Activated CD4-positive, alpha-beta T cell treated with anti-CD3 and anti-CD28 coated beads, Interleukin-2, amount 10 ng/mL, durations not matched to agents 7 days and 5 days (primary cell): ENCODE results near the gene PRPF40B. TPM values are rescaled to one million over a fixed set of nuclear protein-coding genes. Genes with fewer than 3 reads are reported as not detected.
A peak's percentile ranks its signal among the peaks of the same experiment; 100 is the strongest.

ENCODE experiments used
- CTCF ChIA-PET: fragments of 350-600 bp; sonication (Branson Sonifier 250); formaldehyde crosslinking; loops from one replicate; lab custom pipeline; 2021; ENCODE audit warnings: antibody characterized with exemption; lab: Charles Lee
- POLR2A ChIA-PET: fragments of 350-600 bp; sonication (Branson Sonifier 250); formaldehyde crosslinking; loops from one replicate; lab custom pipeline; 2021; ENCODE audit warnings: antibody characterized with exemption; lab: Charles Lee
- DNase-seq: peaks from one replicate; pipeline ENCODE4 v3.0.0-alpha.2; 2020
- H3K27ac Mint-ChIP-seq: one replicate; pipeline ENCODE4 v1.8.0; 2021; ENCODE audit warnings: mild to moderate bottlenecking, moderate library complexity, mixed read lengths
- H3K27me3 Mint-ChIP-seq: one replicate; pipeline ENCODE4 v1.8.0; 2021; ENCODE audit warnings: mixed read lengths
- H3K36me3 Mint-ChIP-seq: one replicate; pipeline ENCODE4 v1.8.0; 2021; ENCODE audit warnings: low read depth, mixed read lengths
- H3K4me1 Mint-ChIP-seq: one replicate; pipeline ENCODE4 v1.8.0; 2021; ENCODE audit warnings: mixed read lengths
- H3K4me3 Mint-ChIP-seq: one replicate; pipeline ENCODE4 v1.8.0; 2021; ENCODE audit warnings: mild to moderate bottlenecking, moderate library complexity, mixed read lengths
- H3K9me3 Mint-ChIP-seq: one replicate; pipeline ENCODE4 v1.8.0; 2021; ENCODE audit warnings: mixed read lengths
- total RNA-seq, 2 experiments: library from RNA; stranded (reverse); gene quantifications; one replicate each; pipeline ENCODE4 v1.2.3, GENCODE V29; 2021

Gene PRPF40B
- total RNA-seq, 2 experiments from 2014 or later, result 11.6 to 11.7 TPM

DNA sequence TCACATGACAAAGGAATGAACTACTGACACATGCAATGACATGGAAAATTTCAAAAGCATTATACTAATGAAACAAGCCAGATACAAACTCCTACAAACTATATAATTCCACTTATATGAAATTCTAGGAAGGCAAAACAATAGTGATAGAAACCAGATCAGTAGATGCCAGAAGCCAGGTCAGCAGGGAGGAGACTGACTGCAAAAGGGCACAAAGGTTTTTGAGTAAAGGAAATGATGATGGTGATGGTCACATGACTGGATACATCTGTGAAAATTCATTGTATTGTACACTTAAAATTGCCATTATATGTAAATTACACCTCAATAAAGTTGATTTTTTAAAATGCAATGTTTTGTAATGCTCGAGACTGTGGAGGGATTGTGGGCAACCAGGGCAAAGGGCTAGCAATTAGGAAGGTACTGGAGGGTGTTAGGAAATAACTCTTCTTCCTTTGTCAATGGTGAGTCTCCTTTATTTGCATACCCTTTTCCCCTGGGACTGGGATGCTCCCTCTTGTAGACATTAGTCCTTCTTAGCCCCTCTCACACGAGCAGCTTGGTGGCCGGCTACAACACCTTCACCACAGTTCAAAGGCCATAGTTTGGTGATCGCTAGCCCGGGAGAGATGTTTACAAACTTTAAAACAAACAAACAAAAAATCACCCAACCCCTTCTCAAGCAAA, 6.7 kb upstream of the PRPF40B start:
- ChIA-PET CTCF (interaction anchor here (1.4 kb wide), 1 partner anchor 16 kb away, joined by 3 read pairs; no protein-coding TSS in a partner anchor), POLR2A (no interaction called here)
- Mint-ChIP-seq H3K27me3 (peaks cover 33% of the 10 kb centered on the region), H3K27ac (no peak overlapping the region), H3K9me3 (peaks cover 2% of the 10 kb centered on the region), H3K36me3 (peaks cover 1% of the 10 kb centered on the region), H3K4me1 (peaks cover 21% of the 10 kb centered on the region), H3K4me3 (no peak overlapping the region)
- no peak for DNase-seq

DNA sequence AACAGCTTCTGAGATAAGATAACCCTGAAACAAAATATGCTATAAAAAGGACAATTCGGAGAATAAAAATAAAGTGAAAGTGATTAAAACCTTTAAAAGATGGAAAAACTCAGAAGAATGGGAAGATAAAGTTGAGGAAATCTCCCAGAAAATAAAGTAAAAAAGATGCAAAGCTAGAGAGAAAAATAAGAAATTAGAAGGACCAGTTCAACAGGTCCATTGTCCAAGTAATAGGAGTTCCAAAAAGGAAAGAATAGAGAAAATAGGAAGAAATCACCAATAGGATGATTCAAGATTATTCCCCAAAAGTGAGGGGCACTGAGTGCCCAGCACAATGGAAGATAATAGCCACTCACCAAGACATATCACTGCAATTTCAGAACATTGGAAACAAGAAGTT, 4.8 kb upstream of the PRPF40B start:
- H3K4me3 Mint-ChIP-seq, result no peak overlapping the region
- H3K4me1 Mint-ChIP-seq, result peaks cover 33% of the 10 kb centered on the region
- peaks cover 2% of the 10 kb centered on the region for H3K9me3 Mint-ChIP-seq
- CTCF ChIA-PET, result interaction anchor here (1.1 to 2.6 kb wide), 3 partner anchors 11 to 30 kb away, joined by 3 to 6 read pairs (median 4); no protein-coding TSS in a partner anchor
- peaks cover 31% of the 10 kb centered on the region for H3K27me3 Mint-ChIP-seq
- H3K36me3 Mint-ChIP-seq, result peaks cover 1% of the 10 kb centered on the region
- POLR2A ChIA-PET, result no interaction called here
- DNase-seq, result no peak
- H3K27ac Mint-ChIP-seq, result no peak overlapping the region

DNA sequence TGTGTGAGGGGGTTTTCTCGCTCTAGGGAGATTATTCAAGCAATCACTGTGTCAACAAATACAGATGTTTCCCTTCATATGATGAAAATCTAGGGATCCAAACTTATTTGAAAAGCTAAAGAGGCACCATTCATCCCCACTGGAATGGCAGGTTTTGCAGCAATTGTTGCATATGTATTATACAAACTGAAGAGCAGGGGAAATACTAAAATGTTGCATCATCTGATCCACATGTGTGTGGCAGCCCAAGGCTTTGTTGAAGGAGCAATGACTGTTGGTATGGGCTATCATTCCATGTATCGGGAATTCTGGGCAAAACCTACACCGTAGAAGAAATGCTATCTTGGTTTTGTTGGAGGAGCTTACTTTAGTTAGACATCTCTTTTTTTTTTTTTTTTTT, 4.1 kb upstream of the PRPF40B start:
- CTCF ChIA-PET, result interaction anchor here (0.6 to 2.6 kb wide), 2 partner anchors 10 to 29 kb away, joined by 3 to 6 read pairs; no protein-coding TSS in a partner anchor
- Mint-ChIP-seq H3K4me1 (peaks cover 37% of the 10 kb centered on the region), H3K4me3 (no peak overlapping the region), H3K9me3 (peaks cover 2% of the 10 kb centered on the region), H3K36me3 (peaks cover 1% of the 10 kb centered on the region), H3K27me3 (peaks cover 31% of the 10 kb centered on the region), H3K27ac (no peak overlapping the region)
- POLR2A ChIA-PET, result no interaction called here
- DNase-seq, result no peak

DNA sequence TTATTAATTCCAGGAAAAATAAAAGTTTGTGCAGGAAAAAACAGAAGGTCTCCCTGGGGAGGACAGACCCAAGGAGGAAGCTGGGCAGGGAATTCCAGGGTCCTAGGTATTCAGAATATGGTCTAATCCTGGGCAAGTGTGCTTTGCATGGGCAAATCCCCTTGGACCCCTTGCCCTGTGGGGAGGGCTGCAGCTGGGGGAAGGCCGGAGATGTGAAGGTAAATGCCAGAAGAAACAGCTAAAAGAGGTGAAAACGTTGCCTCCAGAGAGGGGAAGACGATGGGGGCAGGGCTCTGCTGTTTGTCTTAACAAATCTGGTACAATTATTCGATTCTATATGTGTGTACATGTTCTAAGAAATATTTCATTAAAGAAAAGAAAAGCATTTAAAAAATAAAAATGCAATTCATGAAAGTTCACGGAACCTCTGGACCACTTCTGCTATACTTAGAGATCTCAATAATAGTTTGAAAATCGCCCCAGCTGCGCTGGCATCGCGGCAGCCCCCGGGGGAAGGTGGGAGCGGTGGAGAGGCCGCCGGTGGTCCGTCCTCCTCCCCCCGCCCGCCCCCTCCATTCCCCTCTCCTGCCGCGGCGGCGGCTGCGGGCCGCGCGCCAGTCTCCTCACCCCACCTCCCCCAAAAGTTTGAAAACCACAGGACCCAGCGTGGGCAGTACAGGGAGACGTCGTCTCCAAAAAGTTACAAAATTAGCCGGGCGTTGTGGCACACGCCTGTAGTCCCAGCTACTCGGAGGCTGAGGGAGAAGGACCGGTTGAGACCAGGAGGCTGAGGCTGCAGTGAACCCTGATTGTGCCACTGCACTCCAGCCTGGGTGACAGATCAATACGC, 1.5 kb upstream of the PRPF40B start:
- CTCF ChIA-PET, result interaction anchor here (0.9 to 2.3 kb wide), 6 partner anchors 15 to 123 kb away, joined by 3 to 12 read pairs (median 4); no protein-coding TSS in a partner anchor

DNA sequence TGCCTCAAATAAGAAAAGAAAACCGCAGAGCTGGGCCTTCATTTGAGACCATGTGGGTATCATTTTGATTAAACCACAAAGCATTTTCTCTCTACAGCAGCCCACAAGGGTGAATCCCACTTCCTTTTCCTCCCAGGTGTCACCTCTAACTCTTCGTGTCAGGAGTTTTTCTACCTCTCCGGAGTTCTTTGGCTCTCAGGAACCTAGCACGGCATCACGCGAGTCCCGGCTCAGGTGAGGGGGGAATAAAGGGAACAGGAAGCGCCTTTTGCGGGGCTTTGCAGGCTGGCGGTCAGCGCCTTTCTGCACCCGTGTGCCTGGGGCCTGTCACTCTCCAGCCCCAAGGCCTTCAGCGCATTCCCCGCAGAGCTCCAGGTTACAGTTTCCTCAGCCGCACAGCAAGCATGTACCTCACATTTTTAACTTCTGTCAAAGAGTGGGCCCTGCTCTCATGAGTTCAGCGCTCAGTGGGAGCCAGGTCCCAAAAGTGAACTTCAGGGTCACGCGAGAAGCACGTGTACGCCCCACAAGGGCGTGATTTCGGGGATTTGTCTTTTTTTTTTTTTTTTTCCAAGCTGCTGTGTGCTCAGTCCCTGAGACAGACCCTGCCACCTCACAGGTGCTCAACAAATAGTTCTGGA, 740 bp upstream of the PRPF40B start:
- peak overlapping the region; percentile 81 for H3K4me3 Mint-ChIP-seq
- peak overlapping the region; percentile 91 for H3K27ac Mint-ChIP-seq
- DNase-seq, result peak; percentile 71
- H3K36me3 Mint-ChIP-seq, result no peaks in the 10 kb centered on the region
- CTCF ChIA-PET, result interaction anchor here (0.9 to 2.3 kb wide), 11 partner anchors 9 to 123 kb away, joined by 3 to 12 read pairs (median 6); partner anchors contain the start of gene TMBIM6
- H3K9me3 Mint-ChIP-seq, result no peaks in the 10 kb centered on the region
- H3K4me1 Mint-ChIP-seq, result peaks cover 35% of the 10 kb centered on the region
- POLR2A ChIA-PET, result interaction anchor here (0.6 kb wide), 1 partner anchor 85 kb away, joined by 5 read pairs; no protein-coding TSS in a partner anchor
- H3K27me3 Mint-ChIP-seq, result peaks cover 26% of the 10 kb centered on the region

More for the DNA sequence above, 1.5 kb upstream of the PRPF40B start:
- POLR2A ChIA-PET, result interaction anchor here (0.6 kb wide), 1 partner anchor 84 kb away, joined by 5 read pairs; no protein-coding TSS in a partner anchor
- H3K36me3 Mint-ChIP-seq, result no peaks in the 10 kb centered on the region
- H3K27ac Mint-ChIP-seq, result peak overlapping the region; percentile 91
- H3K27me3 Mint-ChIP-seq, result peaks cover 28% of the 10 kb centered on the region
- H3K4me3 Mint-ChIP-seq, result peak overlapping the region; percentile 81
- H3K4me1 Mint-ChIP-seq, result peaks cover 35% of the 10 kb centered on the region
- no peaks in the 10 kb centered on the region for H3K9me3 Mint-ChIP-seq
- DNase-seq, result no peak

DNA sequence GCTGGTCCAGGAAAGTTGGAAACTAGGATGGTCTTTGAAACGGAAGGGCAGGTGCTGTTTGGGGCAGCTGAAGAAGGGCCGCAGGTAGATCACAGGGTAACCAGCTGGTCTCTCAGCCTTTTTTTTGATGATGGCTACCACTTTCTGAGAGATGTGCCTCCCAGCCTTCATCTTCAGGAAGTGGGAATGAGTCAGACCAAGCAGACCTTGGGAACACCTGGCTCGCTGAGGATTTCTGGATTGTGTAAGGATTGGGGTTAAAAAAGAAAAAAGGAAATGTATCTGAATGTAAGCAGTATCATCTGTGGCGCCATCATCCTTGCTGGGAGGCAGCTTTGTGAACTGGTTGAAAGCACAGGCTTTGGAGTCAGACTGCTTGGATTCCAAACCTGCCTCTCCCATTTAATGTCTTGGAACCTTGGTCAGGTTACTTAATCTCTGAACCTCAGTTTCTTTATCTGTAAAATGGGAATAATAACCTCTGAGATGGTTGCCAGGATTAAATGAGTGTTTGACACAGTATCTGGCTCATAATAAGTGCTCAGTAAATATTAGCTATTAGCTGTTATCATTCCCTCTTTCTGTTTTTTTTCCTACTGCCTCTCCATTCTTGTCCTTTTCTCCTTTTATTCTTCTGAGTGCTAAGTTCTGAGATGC, 1.7 kb downstream of the PRPF40B start:
- Mint-ChIP-seq H3K4me3 (peak overlapping the region; percentile 21), H3K27me3 (peaks cover 8% of the 10 kb centered on the region), H3K9me3 (no peaks in the 10 kb centered on the region), H3K27ac (no peak overlapping the region), H3K4me1 (peaks cover 30% of the 10 kb centered on the region), H3K36me3 (no peaks in the 10 kb centered on the region)
- ChIA-PET POLR2A (no interaction called here), CTCF (interaction anchor here (0.6 to 1.6 kb wide), 3 partner anchors 29 to 390 kb away, joined by 3 to 5 read pairs (median 3); partner anchors contain the start of gene TMBIM6)
- DNase-seq, result no peak

DNA sequence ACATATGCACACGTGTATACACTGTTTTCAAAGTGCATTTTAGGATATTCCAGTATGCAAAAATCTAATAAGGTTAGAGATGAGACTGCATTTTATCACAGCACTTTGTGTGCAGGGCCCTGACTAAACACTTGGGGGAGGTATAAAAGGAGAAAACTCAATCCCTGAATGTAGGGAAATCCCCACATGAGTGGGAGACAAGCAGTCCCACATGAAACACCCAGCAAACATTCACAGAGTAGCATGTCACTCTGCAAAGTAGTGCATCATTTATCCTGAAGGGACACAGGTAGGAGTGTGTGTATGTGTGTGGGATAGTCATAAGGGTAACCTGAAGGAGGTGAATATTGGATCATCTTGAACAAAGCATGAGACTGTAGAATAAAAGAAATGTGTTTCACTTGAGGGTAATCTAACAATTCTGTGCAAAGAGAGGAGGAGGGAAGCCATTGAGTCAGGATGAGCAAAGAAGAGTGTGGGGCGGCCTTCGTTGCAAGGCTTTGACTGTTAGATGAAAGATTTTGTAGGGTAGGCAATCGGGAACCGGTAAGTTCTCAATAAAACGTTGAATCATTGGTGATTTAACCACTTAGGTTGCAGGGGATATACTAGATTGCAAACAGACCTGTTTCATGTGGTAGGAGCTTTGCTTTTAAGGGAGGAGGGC, 2.9 kb downstream of the PRPF40B start:
- Mint-ChIP-seq H3K4me1 (peaks cover 23% of the 10 kb centered on the region), H3K27ac (no peak overlapping the region), H3K4me3 (no peak overlapping the region), H3K9me3 (no peaks in the 10 kb centered on the region), H3K27me3 (peaks cover under 1% of the 10 kb centered on the region), H3K36me3 (no peaks in the 10 kb centered on the region)
- ChIA-PET CTCF (interaction anchor here (0.8 to 3.4 kb wide), 2 partner anchors 11 to 115 kb away, joined by 3 to 21 read pairs; partner anchors contain the start of gene TMBIM6), POLR2A (no interaction called here)
- no peak for DNase-seq

DNA sequence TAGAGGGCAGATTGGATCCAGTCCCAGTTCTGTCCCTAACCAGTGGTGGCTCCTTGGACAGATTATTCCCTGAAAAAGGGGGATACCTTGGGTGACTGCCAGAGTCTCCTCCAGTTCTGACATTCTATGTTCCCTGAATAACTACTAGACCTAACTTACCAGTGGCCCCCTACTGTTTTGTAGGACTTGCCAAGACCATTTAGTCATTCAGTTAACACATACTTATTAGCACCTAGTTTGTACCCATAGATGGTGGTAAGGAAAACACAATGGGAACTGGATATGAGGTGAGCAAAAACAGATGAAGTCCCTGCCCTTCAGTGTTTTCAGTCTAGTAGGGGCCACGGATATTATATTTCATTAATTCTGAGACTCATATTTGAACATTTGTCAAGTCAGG, 3.5 kb downstream of the PRPF40B start:
- H3K36me3 Mint-ChIP-seq, result no peaks in the 10 kb centered on the region
- DNase-seq, result no peak
- peaks cover 17% of the 10 kb centered on the region for H3K4me1 Mint-ChIP-seq
- no peak overlapping the region for H3K27ac Mint-ChIP-seq
- H3K9me3 Mint-ChIP-seq, result no peaks in the 10 kb centered on the region
- no peak overlapping the region for H3K4me3 Mint-ChIP-seq
- POLR2A ChIA-PET, result no interaction called here
- no peaks in the 10 kb centered on the region for H3K27me3 Mint-ChIP-seq
- CTCF ChIA-PET, result interaction anchor here (1.3 to 3.4 kb wide), 2 partner anchors 11 to 91 kb away, joined by 3 to 21 read pairs; no protein-coding TSS in a partner anchor

DNA sequence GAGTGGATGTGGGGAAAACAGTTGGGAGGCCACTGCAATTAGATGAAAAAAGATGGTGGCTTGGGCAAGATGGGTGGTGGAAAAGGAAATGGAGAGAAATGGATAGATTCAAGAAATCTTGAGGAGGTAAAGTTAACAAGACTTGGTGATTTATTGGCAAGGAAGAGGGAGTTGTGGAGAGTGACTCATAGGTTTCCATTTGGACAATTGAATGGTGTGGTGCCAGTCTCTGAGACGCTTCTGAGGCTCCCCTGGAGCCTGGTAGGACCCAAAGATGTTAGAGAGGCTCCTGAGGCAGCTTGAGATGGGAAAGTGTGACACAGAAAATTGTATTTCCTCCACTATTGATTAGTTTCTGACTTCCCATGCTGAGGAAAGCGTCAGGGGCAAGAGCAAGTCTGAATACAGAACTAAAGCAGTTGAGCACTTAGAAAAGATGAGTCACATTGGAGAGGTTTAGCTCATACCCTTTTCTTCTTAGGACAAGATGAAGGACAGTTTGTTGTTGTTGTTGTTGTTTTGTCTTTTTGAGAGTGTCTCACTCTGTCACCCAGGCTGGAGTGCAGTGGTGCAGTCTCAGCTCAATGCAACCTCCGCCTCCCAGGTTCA, 4.5 kb downstream of the PRPF40B start:
- Mint-ChIP-seq H3K36me3 (no peaks in the 10 kb centered on the region), H3K27me3 (no peaks in the 10 kb centered on the region), H3K9me3 (no peaks in the 10 kb centered on the region), H3K27ac (no peak overlapping the region), H3K4me1 (peaks cover 9% of the 10 kb centered on the region), H3K4me3 (no peak overlapping the region)
- no peak for DNase-seq
- CTCF ChIA-PET, result interaction anchor here (0.6 to 3.4 kb wide), 8 partner anchors 9 to 404 kb away, joined by 3 to 21 read pairs (median 4); partner anchors contain the start of gene TMBIM6
- POLR2A ChIA-PET, result no interaction called here

DNA sequence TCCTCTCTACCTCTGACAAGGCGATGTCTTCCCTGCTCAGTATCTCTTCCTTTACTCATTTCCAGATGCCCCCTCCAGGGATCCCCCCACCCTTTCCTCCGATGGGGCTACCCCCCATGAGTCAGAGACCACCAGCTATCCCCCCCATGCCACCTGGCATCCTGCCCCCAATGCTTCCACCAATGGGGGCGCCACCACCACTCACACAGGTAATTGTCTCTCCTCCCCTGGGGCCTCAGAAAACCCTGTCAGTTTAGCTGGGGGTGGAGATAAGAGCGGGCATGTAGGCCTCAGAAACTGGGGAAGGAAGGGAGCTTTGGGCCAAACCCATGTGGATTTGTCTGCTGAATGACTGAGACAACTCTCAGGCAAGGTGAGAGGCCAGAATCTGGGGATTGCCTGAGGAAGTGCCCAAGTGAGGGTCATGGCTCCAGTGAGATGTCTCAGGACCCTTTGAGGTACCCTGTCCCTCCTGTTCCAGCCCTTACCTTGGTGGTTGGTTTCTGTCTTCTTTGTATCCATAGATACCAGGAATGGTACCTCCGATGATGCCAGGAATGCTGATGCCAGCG, 8.1 kb downstream of the PRPF40B start:
- Mint-ChIP-seq H3K9me3 (no peaks in the 10 kb centered on the region), H3K27ac (no peak overlapping the region), H3K4me3 (no peak overlapping the region), H3K27me3 (no peaks in the 10 kb centered on the region), H3K36me3 (no peaks in the 10 kb centered on the region), H3K4me1 (peaks cover 4% of the 10 kb centered on the region)
- ChIA-PET POLR2A (no interaction called here), CTCF (interaction anchor here (0.6 to 1.4 kb wide), 3 partner anchors 8 to 109 kb away, joined by 3 to 4 read pairs (median 4); partner anchors contain the start of gene PRPF40B)
- no peak for DNase-seq

DNA sequence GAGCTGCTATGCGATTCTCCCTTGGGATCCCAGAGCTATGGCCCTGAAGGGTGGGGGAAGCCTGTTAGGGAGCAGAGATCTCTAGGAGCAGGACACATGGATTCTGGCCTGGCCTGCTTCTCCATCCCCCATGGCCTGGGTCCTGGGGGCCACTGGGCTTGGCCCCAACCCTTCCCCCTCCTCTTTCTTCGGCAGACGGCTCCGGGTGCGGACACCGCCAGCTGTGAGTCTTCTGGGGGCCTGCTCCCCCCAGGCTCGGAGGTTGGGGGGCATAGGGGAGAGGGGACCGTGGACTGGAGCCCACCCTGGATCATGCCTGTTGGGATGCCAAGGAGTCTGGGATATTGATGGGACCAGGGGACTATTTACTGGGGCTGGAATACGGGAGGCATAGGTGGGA, 9.0 kb downstream of the PRPF40B start:
- Mint-ChIP-seq H3K9me3 (no peaks in the 10 kb centered on the region), H3K4me3 (no peak overlapping the region), H3K36me3 (no peaks in the 10 kb centered on the region), H3K4me1 (peaks cover 12% of the 10 kb centered on the region), H3K27ac (no peak overlapping the region), H3K27me3 (no peaks in the 10 kb centered on the region)
- POLR2A ChIA-PET, result no interaction called here
- DNase-seq, result no peak
- CTCF ChIA-PET, result interaction anchor here (1.0 to 2.4 kb wide), 5 partner anchors 9 to 125 kb away, joined by 3 to 8 read pairs (median 4); partner anchors contain the start of gene PRPF40B
